Kidney (tissue), 14 donors: ENCODE data around the gene ZNF554. TPM values are rescaled to one million over a fixed set of nuclear protein-coding genes. Genes with fewer than 3 reads are reported as not detected.

Experiments used
- DNase-seq, 5 donors: peaks; one replicate each; pipeline ENCODE4 v3.0.0-alpha.2; 2013 to 2020
- FAIRE-seq: peaks from 2 replicates; lab custom pipeline; 2012; peaks lifted over from hg19 to GRCh38; lab: Jason Lieb, UNC
- H3K27ac ChIP-seq, 2 donors: one replicate each; pipeline ENCODE4 v1.7.0; 2013; ENCODE audit warnings: low read depth in 2 of 2, low read length in 2 of 2, inconsistent platforms in 1 of 2
- H3K27me3 ChIP-seq: one replicate; pipeline ENCODE4 v1.7.1; 2013; ENCODE audit warnings: low read length, inconsistent platforms; ENCODE audit not compliant: control insufficient read depth, insufficient read depth
- H3K36me3 ChIP-seq, 3 donors: one replicate each; pipeline versions ENCODE4 v1.7.0 to v1.7.1; 2013; ENCODE audit warnings: low read length in 3 of 3, control low read depth in 1 of 3, inconsistent platforms in 1 of 3; ENCODE audit not compliant: insufficient read depth in 3 of 3, control insufficient read depth in 2 of 3
- H3K4me1 ChIP-seq, 3 donors: one replicate each; pipeline versions ENCODE4 v1.7.0 to v1.7.1; 2013; ENCODE audit warnings: low read length in 3 of 3, inconsistent platforms in 1 of 3, low read depth in 1 of 3; ENCODE audit not compliant: control insufficient read depth in 2 of 3, insufficient read depth in 2 of 3
- H3K4me3 ChIP-seq, 3 donors: one replicate each; pipeline versions ENCODE4 v1.7.0 to v1.8.1; 2013; ENCODE audit warnings: low read length in 3 of 3, control low read depth in 1 of 3, inconsistent platforms in 1 of 3
- H3K9ac ChIP-seq, 3 donors: one replicate each; pipeline versions ENCODE4 v1.7.0 to v1.7.1; 2013; ENCODE audit warnings: low read length in 3 of 3, control low read depth in 1 of 3, inconsistent platforms in 1 of 3
- H3K9me3 ChIP-seq, 3 donors: one replicate each; pipeline versions ENCODE4 v1.7.0 to v1.7.1; 2013; ENCODE audit warnings: low read length in 3 of 3, control low read depth in 1 of 3, inconsistent platforms in 1 of 3; ENCODE audit not compliant: control insufficient read depth in 2 of 3, insufficient read depth in 1 of 3
- CTCF ChIP-seq: IDR thresholded peaks from 3 replicates; pipeline ENCODE4 v1.5.1; 2012; ENCODE audit warnings: mild to moderate bottlenecking, moderate library complexity, borderline replicate concordance; ENCODE audit not compliant: insufficient read depth; ENCODE audit errors: extremely low read depth
- intact Hi-C: fragments of 100-400 bp; cut with DNase I; formaldehyde crosslinking; loops from one replicate; pipeline ENCODE4 v1.11.1; 2022
- polyA plus RNA-seq: library from polyadenylated mRNA; stranded (reverse); fragments of 350-450 nt; fragmentation: Illumina TruSeq; extraction: RNeasy Lipid Tissue Mini Kit (QIAGEN cat#74804); gene quantifications from one replicate; pipeline ENCODE4 v1.2.3, GENCODE V29; 2014; ENCODE audit warnings: low read depth, low replicate concordance; ENCODE audit not compliant: insufficient read depth
- total RNA-seq: library from RNA; stranded (reverse); fragmentation: NEBNext Ultra II Directional; extraction: Animal tissue kit (Norgen Biotek cat#: 25700); gene quantifications from one replicate; pipeline ENCODE4 v1.2.1, GENCODE V29; 2021
- donor health status: control.
- donor health status: control.
- donor health status: control.
- donor health status: control.
- donor health status: control.
- donor health status: DM: yes; HTN: yes; CAD: no.
- donor health status: Normal renal cell carcinoma (clear cell type).

ZNF554 gene
- total and polyA plus RNA-seq, 2 donors from 2014 or later = 3.6 to 6.9 TPM

GRCh38 chr19:2771786-2772674 lies 47.6 kb upstream of the ZNF554 start:
- FAIRE-seq (no peak), DNase-seq (no peak)
- no peaks in the 10 kb centered on the region for H3K36me3 ChIP-seq
- H3K27ac ChIP-seq = no peak overlapping the region
- H3K4me1 ChIP-seq = peaks cover 0 to 29% (median 16%) of the 10 kb centered on the region in 3 donors
- H3K4me3 ChIP-seq = no peak overlapping the region
- no peaks in the 10 kb centered on the region for H3K9me3 ChIP-seq
- H3K9ac ChIP-seq = no peak overlapping the region
- H3K27me3 ChIP-seq = no peaks in the 10 kb centered on the region
- intact Hi-C loops = no loop called here
- TF ChIP-seq CTCF = no peak

DNA sequence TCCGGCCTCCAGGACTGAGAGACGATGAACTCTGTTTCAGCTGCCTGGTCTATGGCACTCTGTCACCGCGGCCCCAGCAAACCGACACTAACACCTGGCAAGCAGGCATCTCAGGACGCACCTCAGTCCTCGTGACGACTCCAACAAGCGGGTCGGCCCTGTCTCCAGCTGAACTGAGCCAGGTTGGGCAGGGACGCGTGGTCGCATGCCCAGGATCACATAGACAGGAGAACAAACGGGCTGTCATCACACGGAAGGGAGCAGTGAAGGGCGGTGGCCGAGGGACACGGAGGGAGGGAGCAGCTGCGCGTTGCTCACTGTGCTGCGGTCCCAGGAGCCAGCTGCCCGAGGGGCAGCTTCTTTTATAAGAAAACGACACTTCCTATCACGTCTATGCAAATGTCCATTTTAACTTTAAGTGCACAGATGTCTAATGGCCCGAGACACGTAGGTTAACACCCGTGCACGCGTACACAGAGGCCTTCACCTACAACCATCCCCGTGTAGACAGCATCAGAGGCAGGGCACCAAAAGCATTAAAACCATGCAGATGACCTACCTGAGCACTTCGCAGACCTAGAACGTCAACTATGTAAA lies 45.5 kb upstream of the ZNF554 start:
- intact Hi-C loops = no loop called here
- Histone ChIP-seq H3K4me3 (no peak overlapping the region), H3K4me1 (peaks cover 0 to 30% (median 16%) of the 10 kb centered on the region in 3 donors), H3K9me3 (no peaks in the 10 kb centered on the region), H3K27ac (peak overlapping the region; percentile 53 to 93), H3K9ac (no peak overlapping the region), H3K27me3 (no peaks in the 10 kb centered on the region), H3K36me3 (no peaks in the 10 kb centered on the region)
- no peak for TF ChIP-seq CTCF
- FAIRE-seq (no peak), DNase-seq (no peak)

- FAIRE-seq = no peak
- TF ChIP-seq CTCF = no peak
- Histone ChIP-seq H3K9ac (peak overlapping the region in 1 of 3 donors; percentile 16), H3K36me3 (no peaks in the 10 kb centered on the region), H3K9me3 (no peaks in the 10 kb centered on the region), H3K4me1 (peaks cover 0 to 32% (median 16%) of the 10 kb centered on the region in 3 donors), H3K27ac (peak overlapping the region; percentile 93), H3K4me3 (peak overlapping the region in 1 of 3 donors; percentile 50), H3K27me3 (no peaks in the 10 kb centered on the region)
- intact Hi-C loops = no loop called here
- no peak for DNase-seq
These were observed 44.6 kb upstream of the ZNF554 start for GRCh38 chr19:2774953-2775555.
